HepG2 (cell line): Measurements from ENCODE around the gene GPS2. TPM values are rescaled to one million over a fixed set of nuclear protein-coding genes. Genes with fewer than 3 reads are reported as not detected.
A peak's percentile ranks its signal among the peaks of the same experiment; 100 is the strongest.

Experiments used
- IKZF5 ChIP-seq: IDR thresholded peaks from 2 replicates; pipeline ENCODE4 v1.6.1; 2018; ENCODE audit warnings: missing genetic modification reagents, mild to moderate bottlenecking, missing compliant biosample characterization
- KLF6 ChIP-seq: IDR thresholded peaks from 2 replicates; pipeline ENCODE4 v1.8.0; 2016; ENCODE audit warnings: missing biosample characterization, missing genetic modification reagents
- NFAT5 ChIP-seq: sonication (generic); formaldehyde crosslinking; IDR thresholded peaks from 2 replicates; pipeline ENCODE4 v1.4.0; 2020; ENCODE audit warnings: missing genetic modification reagents
- REPIN1 ChIP-seq: sonication (generic); formaldehyde crosslinking; IDR thresholded peaks from 2 replicates; pipeline ENCODE4 v1.8.0; 2022; ENCODE audit warnings: missing genetic modification reagents, low read depth, mild to moderate bottlenecking, borderline replicate concordance
- SYNCRIP ChIP-seq: fragments of 200-400 bp; formaldehyde crosslinking; IDR thresholded peaks from 2 replicates; pipeline ENCODE4 v1.6.1; 2018; ENCODE audit warnings: mild to moderate bottlenecking, low read depth, low read length; ENCODE audit not compliant: insufficient read depth
- WIZ ChIP-seq: sonication (generic); formaldehyde crosslinking; IDR thresholded peaks from 2 replicates; pipeline ENCODE4 v1.5.1; 2020; ENCODE audit warnings: mild to moderate bottlenecking, missing genetic modification reagents
- ZNF205 ChIP-seq: IDR thresholded peaks from 2 replicates; pipeline ENCODE4 v1.6.1; 2018; ENCODE audit warnings: missing biosample characterization, missing genetic modification reagents
- ZNF460 ChIP-seq: sonication (generic); formaldehyde crosslinking; IDR thresholded peaks from 2 replicates; pipeline ENCODE4 v1.5.1; 2020; ENCODE audit warnings: missing genetic modification reagents, mild to moderate bottlenecking, borderline replicate concordance
- ZNF510 ChIP-seq: sonication (generic); formaldehyde crosslinking; IDR thresholded peaks from 2 replicates; pipeline ENCODE4 v1.4.0; 2020; ENCODE audit warnings: low read depth, mild to moderate bottlenecking, missing genetic modification reagents
- ZNF547 ChIP-seq: sonication (generic); formaldehyde crosslinking; IDR thresholded peaks from 2 replicates; pipeline ENCODE4 v1.5.1; 2020; ENCODE audit warnings: mild to moderate bottlenecking, missing genetic modification reagents
- ZNF557 ChIP-seq: sonication (generic); formaldehyde crosslinking; IDR thresholded peaks from 2 replicates; pipeline ENCODE4 v1.4.0; 2020; ENCODE audit warnings: missing genetic modification reagents
- ZNF564 ChIP-seq: sonication (generic); formaldehyde crosslinking; IDR thresholded peaks from 2 replicates; pipeline ENCODE4 v1.8.1; 2023; ENCODE audit warnings: mild to moderate bottlenecking, missing genetic modification reagents
- polyA plus RNA-seq, 8 experiments: library from polyadenylated mRNA; depleted of rRNA in 3 of 8; stranded (reverse) in 7 of 8; unstranded in 1 of 8; fragments of >200 nt; fragmentation: Illumina TruSeq in 4 of 8; extraction: Trizol in 4 of 8; gene quantifications; 2 replicates each; pipeline versions ENCODE4 v1.2.1 to v1.2.3, GENCODE V29; 2011 to 2016; ENCODE audit warnings: low read depth in 4 of 8, missing spikeins in 1 of 8, mixed read lengths in 1 of 8; ENCODE audit not compliant: insufficient read depth in 1 of 8
- total RNA-seq, 5 experiments: library from RNA; depleted of rRNA; stranded (reverse); fragments of >200 nt; fragmentation: Illumina TruSeq; extraction: Trizol; gene quantifications; 2 replicates each; pipeline ENCODE4 v1.2.3, GENCODE V29; 2016; ENCODE audit warnings: low read depth in 1 of 5
- TF ChIP-seq, protein P1 (sequence below): sonication (generic); formaldehyde crosslinking; IDR thresholded peaks from 2 replicates; pipeline ENCODE4; 2020; ENCODE audit warnings: missing genetic modification reagents, mild to moderate bottlenecking, borderline replicate concordance
- TF ChIP-seq, protein P2 (sequence below): sonication (generic); formaldehyde crosslinking; IDR thresholded peaks from 2 replicates; pipeline ENCODE4 v1.4.0; 2020; ENCODE audit warnings: low read depth, missing genetic modification reagents

GPS2 gene
- total and polyA plus RNA-seq, 2 of the 13 experiments (the other 11 are each of a cell fraction or from before 2014, with no cell fraction given), result 58.0 to 59.4 TPM

- TF ChIP-seq ZNF557, result 0 out of 2 replicates have a peak, but pooled peaks have one; percentile 53
- TF ChIP-seq ZNF564 (CRISPR knock-in tag), result peak; percentile 55; the same call in 1 of the 2 replicates
- TF ChIP-seq ZNF205 (CRISPR knock-in tag), result peak; percentile 84
- TF ChIP-seq NFAT5 (CRISPR knock-in tag), result peak; percentile 71; the same call in 1 of the 2 replicates
- peak; percentile 81 for TF ChIP-seq IKZF5 (CRISPR knock-in tag)
- peak; percentile 92 for TF ChIP-seq REPIN1 (CRISPR knock-in tag)
- TF ChIP-seq, protein P1, sequence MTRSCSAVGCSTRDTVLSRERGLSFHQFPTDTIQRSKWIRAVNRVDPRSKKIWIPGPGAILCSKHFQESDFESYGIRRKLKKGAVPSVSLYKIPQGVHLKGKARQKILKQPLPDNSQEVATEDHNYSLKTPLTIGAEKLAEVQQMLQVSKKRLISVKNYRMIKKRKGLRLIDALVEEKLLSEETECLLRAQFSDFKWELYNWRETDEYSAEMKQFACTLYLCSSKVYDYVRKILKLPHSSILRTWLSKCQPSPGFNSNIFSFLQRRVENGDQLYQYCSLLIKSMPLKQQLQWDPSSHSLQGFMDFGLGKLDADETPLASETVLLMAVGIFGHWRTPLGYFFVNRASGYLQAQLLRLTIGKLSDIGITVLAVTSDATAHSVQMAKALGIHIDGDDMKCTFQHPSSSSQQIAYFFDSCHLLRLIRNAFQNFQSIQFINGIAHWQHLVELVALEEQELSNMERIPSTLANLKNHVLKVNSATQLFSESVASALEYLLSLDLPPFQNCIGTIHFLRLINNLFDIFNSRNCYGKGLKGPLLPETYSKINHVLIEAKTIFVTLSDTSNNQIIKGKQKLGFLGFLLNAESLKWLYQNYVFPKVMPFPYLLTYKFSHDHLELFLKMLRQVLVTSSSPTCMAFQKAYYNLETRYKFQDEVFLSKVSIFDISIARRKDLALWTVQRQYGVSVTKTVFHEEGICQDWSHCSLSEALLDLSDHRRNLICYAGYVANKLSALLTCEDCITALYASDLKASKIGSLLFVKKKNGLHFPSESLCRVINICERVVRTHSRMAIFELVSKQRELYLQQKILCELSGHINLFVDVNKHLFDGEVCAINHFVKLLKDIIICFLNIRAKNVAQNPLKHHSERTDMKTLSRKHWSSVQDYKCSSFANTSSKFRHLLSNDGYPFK (CRISPR knock-in tag), result peak; percentile 95
- no peak; the same call in 1 of the 2 replicates for TF ChIP-seq WIZ (CRISPR knock-in tag)
- TF ChIP-seq, protein P2, sequence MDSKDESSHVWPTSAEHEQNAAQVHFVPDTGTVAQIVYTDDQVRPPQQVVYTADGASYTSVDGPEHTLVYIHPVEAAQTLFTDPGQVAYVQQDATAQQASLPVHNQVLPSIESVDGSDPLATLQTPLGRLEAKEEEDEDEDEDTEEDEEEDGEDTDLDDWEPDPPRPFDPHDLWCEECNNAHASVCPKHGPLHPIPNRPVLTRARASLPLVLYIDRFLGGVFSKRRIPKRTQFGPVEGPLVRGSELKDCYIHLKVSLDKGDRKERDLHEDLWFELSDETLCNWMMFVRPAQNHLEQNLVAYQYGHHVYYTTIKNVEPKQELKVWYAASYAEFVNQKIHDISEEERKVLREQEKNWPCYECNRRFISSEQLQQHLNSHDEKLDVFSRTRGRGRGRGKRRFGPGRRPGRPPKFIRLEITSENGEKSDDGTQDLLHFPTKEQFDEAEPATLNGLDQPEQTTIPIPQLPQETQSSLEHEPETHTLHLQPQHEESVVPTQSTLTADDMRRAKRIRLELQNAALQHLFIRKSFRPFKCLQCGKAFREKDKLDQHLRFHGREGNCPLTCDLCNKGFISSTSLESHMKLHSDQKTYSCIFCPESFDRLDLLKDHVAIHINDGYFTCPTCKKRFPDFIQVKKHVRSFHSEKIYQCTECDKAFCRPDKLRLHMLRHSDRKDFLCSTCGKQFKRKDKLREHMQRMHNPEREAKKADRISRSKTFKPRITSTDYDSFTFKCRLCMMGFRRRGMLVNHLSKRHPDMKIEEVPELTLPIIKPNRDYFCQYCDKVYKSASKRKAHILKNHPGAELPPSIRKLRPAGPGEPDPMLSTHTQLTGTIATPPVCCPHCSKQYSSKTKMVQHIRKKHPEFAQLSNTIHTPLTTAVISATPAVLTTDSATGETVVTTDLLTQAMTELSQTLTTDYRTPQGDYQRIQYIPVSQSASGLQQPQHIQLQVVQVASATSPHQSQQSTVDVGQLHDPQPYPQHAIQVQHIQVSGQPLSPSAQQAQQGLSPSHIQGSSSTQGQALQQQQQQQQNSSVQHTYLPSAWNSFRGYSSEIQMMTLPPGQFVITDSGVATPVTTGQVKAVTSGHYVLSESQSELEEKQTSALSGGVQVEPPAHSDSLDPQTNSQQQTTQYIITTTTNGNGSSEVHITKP (CRISPR knock-in tag), result no peak
- TF ChIP-seq ZNF460, result no peak; the same call in 1 of the 2 replicates
- peak; percentile 70; the same call in 1 of the 2 replicates for TF ChIP-seq ZNF547
- no peak for TF ChIP-seq SYNCRIP
- TF ChIP-seq KLF6 (CRISPR knock-in tag), result 0 out of 2 replicates have a peak, but pooled peaks have one; percentile 32
- 0 out of 2 replicates have a peak, but pooled peaks have one; percentile 57 for TF ChIP-seq ZNF510 (CRISPR knock-in tag)
These were observed at the start of gene GPS2 (continued) for GRCh38 chr17:7314719-7315569.
